KMS-11 (cell line): ENCODE results near the gene CALHM3.

Source experiments
- H2AFZ ChIP-seq: fragments of 200-600 bp; sonication (generic); 2 replicates; pipeline ENCODE4 v1.6.1; 2016; ENCODE audit warnings: antibody characterized with exemption, mixed run types, low read depth
- H3K27ac ChIP-seq: fragments of 200-600 bp; sonication (generic); 2 replicates; pipeline ENCODE4 v1.6.1; 2016; ENCODE audit warnings: mild to moderate bottlenecking, mixed run types
- H3K27me3 ChIP-seq: fragments of 200-600 bp; sonication (generic); 2 replicates; pipeline ENCODE4 v1.6.1; 2017; ENCODE audit warnings: mild to moderate bottlenecking, low read depth, mixed run types, moderate library complexity; ENCODE audit not compliant: insufficient read depth
- H3K36me3 ChIP-seq: fragments of 200-600 bp; sonication (generic); 2 replicates; pipeline ENCODE4 v1.6.1; 2017; ENCODE audit warnings: mild to moderate bottlenecking, mixed run types; ENCODE audit not compliant: insufficient read depth
- H3K4me1 ChIP-seq: fragments of 200-600 bp; sonication (generic); 2 replicates; pipeline ENCODE4 v1.6.1; 2016; ENCODE audit warnings: mild to moderate bottlenecking, low read depth, mixed run types; ENCODE audit not compliant: poor library complexity, severe bottlenecking
- H3K4me2 ChIP-seq: fragments of 200-600 bp; sonication (generic); 2 replicates; pipeline ENCODE4 v1.7.0; 2016; ENCODE audit warnings: mild to moderate bottlenecking, mixed run types
- H3K4me3 ChIP-seq: fragments of 200-600 bp; sonication (generic); IDR thresholded peaks from 2 replicates; pipeline ENCODE4 v1.6.1; 2017; ENCODE audit warnings: low read depth, low read length, mixed read lengths; ENCODE audit not compliant: insufficient read depth
- H3K79me2 ChIP-seq: fragments of 200-600 bp; sonication (generic); 2 replicates; pipeline ENCODE4 v1.6.1; 2016; ENCODE audit warnings: low read depth, mixed run types; ENCODE audit not compliant: insufficient read depth
- H3K9ac ChIP-seq: fragments of 200-600 bp; sonication (generic); 2 replicates; pipeline ENCODE4 v1.6.1; 2016; ENCODE audit warnings: mild to moderate bottlenecking, mixed run types
- H4K20me1 ChIP-seq: fragments of 200-600 bp; sonication (generic); 2 replicates; pipeline ENCODE4 v1.6.1; 2016; ENCODE audit warnings: mild to moderate bottlenecking, mixed run types; ENCODE audit not compliant: insufficient read depth
- TF ChIP-seq, protein P1 (sequence below): fragments of 200-600 bp; sonication (generic); conservative IDR thresholded peaks from 2 replicates; pipeline ENCODE4 v1.6.1; 2017; ENCODE audit warnings: low read depth, mild to moderate bottlenecking, antibody characterized with exemption, low read length, moderate library complexity, mixed read lengths

Gene CALHM3

DNA sequence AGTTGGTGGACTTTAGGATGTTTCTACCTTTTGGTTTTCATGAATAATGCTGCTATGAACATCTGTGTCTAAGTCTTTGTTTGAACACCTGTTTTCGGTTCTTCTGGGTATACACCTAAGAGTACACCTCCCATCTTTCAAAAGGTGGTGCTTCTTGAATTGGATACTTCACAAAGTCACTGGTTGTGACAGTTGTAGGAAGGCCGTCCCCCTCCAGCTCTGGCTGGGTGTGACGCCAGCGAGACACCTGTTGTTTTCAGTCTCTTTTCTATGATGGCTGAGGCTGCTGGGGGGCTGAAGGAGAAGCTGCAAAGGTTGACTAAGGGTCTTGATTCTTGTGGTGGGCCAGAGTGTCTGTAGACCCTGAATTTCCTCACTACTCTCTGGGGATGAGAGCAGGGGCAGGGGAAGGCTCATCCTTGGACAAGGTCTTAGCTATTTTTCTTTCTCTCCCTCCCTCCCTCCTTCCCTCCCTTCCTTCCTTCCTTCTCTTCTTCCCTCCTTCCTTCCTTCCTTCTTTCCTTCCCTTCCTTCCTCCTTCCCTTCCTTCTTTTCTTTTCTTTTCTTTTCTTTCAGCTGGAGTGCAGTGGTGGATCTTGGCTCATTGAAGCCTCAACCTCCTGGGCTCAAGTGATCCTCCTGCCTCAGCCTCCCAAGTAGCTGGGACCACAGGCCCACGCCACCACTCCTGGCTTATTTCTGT lies 20.0 kb upstream of the CALHM3 start:
- no peak overlapping the region; the same call in 1 of the 2 replicates for H3K9ac ChIP-seq
- H3K4me2 ChIP-seq, result peak overlapping the region; percentile 68; the same call in 1 of the 2 replicates
- H3K79me2 ChIP-seq, result no peaks in the 10 kb centered on the region
- H3K27ac ChIP-seq, result peak overlapping the region; percentile 34; the same call in 1 of the 2 replicates
- no peak overlapping the region for H2AFZ ChIP-seq
- no peak overlapping the region for H3K4me3 ChIP-seq
- no peaks in the 10 kb centered on the region for H3K36me3 ChIP-seq
- peaks cover 10% of the 10 kb centered on the region; the same call in 1 of the 2 replicates for H3K27me3 ChIP-seq
- peaks cover 75% of the 10 kb centered on the region for H3K4me1 ChIP-seq
- no peaks in the 10 kb centered on the region for H4K20me1 ChIP-seq
- TF ChIP-seq, protein P1, sequence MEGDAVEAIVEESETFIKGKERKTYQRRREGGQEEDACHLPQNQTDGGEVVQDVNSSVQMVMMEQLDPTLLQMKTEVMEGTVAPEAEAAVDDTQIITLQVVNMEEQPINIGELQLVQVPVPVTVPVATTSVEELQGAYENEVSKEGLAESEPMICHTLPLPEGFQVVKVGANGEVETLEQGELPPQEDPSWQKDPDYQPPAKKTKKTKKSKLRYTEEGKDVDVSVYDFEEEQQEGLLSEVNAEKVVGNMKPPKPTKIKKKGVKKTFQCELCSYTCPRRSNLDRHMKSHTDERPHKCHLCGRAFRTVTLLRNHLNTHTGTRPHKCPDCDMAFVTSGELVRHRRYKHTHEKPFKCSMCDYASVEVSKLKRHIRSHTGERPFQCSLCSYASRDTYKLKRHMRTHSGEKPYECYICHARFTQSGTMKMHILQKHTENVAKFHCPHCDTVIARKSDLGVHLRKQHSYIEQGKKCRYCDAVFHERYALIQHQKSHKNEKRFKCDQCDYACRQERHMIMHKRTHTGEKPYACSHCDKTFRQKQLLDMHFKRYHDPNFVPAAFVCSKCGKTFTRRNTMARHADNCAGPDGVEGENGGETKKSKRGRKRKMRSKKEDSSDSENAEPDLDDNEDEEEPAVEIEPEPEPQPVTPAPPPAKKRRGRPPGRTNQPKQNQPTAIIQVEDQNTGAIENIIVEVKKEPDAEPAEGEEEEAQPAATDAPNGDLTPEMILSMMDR, result no peak

DNA sequence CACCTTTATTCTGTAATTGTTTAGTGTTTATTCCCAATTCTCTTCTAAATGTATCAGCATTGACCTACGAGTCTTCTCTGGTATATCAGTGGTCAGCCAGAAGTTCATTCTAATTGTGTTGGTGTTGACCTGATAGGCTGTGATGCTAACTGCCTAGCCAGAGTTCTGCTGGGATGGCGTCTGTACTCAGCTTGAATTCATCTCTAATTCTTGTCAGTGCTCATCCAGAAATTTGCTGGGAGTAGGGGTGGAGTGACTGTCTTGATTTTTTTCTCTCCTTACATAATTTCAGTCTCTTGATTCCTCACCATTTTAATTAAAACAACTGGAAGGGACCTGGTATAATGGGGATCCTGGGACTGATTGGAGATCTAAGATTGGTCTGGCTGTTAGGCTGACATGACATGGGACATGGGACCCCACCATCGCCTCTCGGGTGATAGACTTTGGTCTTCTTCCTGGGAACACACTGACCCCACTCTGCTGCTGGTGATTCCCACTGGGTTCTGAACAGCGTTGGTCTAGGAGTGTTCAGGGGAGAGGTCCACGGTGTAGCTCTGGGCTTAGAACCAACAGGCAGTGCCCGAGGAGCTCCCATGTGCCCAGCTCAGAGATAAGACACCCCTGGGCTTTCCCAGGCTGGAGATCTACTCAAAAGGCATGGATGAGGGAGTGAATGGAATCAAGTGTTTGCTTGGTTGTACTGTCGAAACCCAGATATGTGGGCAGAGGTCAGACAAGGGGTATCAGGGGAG lies 18.3 kb upstream of the CALHM3 start:
- peaks cover 62% of the 10 kb centered on the region for H3K4me1 ChIP-seq
- peaks cover 10% of the 10 kb centered on the region; the same call in 1 of the 2 replicates for H3K27me3 ChIP-seq
- H3K9ac ChIP-seq, result no peak overlapping the region
- no peaks in the 10 kb centered on the region for H4K20me1 ChIP-seq
- H3K79me2 ChIP-seq, result no peaks in the 10 kb centered on the region
- H3K27ac ChIP-seq, result no peak overlapping the region
- H2AFZ ChIP-seq, result no peak overlapping the region
- no peak overlapping the region for H3K4me3 ChIP-seq
- TF ChIP-seq, protein P1, result no peak
- no peak overlapping the region; the same call in 1 of the 2 replicates for H3K4me2 ChIP-seq
- H3K36me3 ChIP-seq, result no peaks in the 10 kb centered on the region

DNA sequence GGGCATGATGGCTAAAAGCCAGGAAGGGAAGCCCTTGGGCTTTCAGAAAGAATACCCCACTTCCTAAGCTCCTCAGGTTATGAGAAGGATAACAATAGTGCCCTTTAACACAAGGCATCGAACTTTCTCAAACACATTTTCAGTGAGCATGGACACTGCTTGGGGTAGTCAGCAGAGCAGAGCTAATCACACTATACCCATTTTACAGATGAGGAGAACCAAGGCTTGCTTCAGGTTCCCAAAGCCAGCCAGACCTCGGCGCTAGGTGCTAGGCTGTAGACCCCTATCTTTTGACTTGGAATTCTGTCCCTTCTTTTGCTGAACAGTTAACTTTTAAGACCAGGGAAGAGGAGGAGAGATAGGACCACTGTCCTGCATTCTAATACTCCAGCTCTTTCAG lies 16.3 kb upstream of the CALHM3 start:
- Histone ChIP-seq H3K79me2 (no peaks in the 10 kb centered on the region), H4K20me1 (no peaks in the 10 kb centered on the region), H3K4me2 (no peak overlapping the region), H3K4me1 (peaks cover 59% of the 10 kb centered on the region), H3K36me3 (no peaks in the 10 kb centered on the region), H2AFZ (no peak overlapping the region), H3K27me3 (peaks cover 10% of the 10 kb centered on the region; the same call in 1 of the 2 replicates), H3K9ac (no peak overlapping the region), H3K27ac (no peak overlapping the region), H3K4me3 (no peak overlapping the region)
- TF ChIP-seq, protein P1, result no peak

- peaks cover 10% of the 10 kb centered on the region; the same call in 1 of the 2 replicates for H3K27me3 ChIP-seq
These were observed 15.2 kb upstream of the CALHM3 start for GRCh38 chr10:103493916-103494877.

More at GRCh38 chr10:103493916-103494877, 15.2 kb upstream of the CALHM3 start:
- no peaks in the 10 kb centered on the region for H4K20me1 ChIP-seq
- H3K27ac ChIP-seq, result no peak overlapping the region
- TF ChIP-seq, protein P1, result no peak
- peak overlapping the region; percentile 37; the same call in 1 of the 2 replicates for H3K9ac ChIP-seq
- peak overlapping the region; percentile 68 for H3K4me2 ChIP-seq
- H2AFZ ChIP-seq, result peak overlapping the region; percentile 64
- H3K79me2 ChIP-seq, result no peaks in the 10 kb centered on the region
- no peaks in the 10 kb centered on the region for H3K36me3 ChIP-seq
- no peak overlapping the region for H3K4me3 ChIP-seq
- H3K4me1 ChIP-seq, result peaks cover 59% of the 10 kb centered on the region
